Hepatocyte (in vitro differentiated cells): ENCODE data around the gene ZNF624.

Experiments
- EZH2 ChIP-seq: fragments of 200-600 bp; sonication (generic); IDR thresholded peaks from 2 replicates; pipeline ENCODE4 v1.6.1; 2016; ENCODE audit warnings: antibody characterized with exemption, mild to moderate bottlenecking, borderline replicate concordance
- TF ChIP-seq, protein P1 (sequence below): fragments of 200-600 bp; sonication (generic); IDR thresholded peaks from 2 replicates; pipeline ENCODE4 v1.5.1; 2016; ENCODE audit warnings: antibody characterized with exemption, mild to moderate bottlenecking; ENCODE audit not compliant: poor library complexity

DNA sequence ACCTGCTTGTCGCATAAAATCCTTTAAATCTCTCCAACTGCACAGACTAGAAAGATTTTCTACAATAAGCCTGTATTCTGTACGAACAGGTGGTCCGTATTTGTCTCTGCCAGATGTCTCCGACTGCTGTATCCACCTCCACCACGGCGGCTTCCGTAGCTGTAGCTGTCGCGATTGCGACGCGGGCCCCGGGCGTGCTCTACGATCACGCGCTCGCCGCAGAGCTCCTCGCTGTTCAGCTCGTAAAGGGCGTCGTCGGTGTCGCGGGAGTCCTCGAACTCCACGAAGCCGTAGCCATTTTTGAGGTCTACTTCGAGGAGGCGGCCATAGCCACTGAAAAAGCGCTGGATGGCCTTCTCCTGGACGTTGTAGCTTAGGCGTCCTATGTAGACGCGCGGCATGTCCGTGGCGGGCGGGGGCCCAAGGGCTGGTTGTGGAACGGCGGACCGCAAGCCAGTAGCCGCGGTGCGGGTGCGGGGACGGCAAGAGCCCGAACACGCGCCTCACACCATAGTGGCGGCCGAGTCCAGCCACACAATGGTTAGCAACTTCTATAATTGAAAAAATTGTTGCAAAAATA lies 36.1 kb downstream of the ZNF624 start:
- TF ChIP-seq, protein P1, sequence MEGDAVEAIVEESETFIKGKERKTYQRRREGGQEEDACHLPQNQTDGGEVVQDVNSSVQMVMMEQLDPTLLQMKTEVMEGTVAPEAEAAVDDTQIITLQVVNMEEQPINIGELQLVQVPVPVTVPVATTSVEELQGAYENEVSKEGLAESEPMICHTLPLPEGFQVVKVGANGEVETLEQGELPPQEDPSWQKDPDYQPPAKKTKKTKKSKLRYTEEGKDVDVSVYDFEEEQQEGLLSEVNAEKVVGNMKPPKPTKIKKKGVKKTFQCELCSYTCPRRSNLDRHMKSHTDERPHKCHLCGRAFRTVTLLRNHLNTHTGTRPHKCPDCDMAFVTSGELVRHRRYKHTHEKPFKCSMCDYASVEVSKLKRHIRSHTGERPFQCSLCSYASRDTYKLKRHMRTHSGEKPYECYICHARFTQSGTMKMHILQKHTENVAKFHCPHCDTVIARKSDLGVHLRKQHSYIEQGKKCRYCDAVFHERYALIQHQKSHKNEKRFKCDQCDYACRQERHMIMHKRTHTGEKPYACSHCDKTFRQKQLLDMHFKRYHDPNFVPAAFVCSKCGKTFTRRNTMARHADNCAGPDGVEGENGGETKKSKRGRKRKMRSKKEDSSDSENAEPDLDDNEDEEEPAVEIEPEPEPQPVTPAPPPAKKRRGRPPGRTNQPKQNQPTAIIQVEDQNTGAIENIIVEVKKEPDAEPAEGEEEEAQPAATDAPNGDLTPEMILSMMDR: no peak
- TF ChIP-seq EZH2: no peak
